ENCODE measurements around the gene TRMT10A.
"Not testable (repeated sequence)": the region's sequence is repeated elsewhere in the genome, so short reads cannot be mapped to it uniquely, and the experiment has no call there.

TRMT10A gene

GRCh38 chr4:99540277-99540939, 23.4 kb downstream of the TRMT10A start:
- DNase-seq, result no peak

DNA sequence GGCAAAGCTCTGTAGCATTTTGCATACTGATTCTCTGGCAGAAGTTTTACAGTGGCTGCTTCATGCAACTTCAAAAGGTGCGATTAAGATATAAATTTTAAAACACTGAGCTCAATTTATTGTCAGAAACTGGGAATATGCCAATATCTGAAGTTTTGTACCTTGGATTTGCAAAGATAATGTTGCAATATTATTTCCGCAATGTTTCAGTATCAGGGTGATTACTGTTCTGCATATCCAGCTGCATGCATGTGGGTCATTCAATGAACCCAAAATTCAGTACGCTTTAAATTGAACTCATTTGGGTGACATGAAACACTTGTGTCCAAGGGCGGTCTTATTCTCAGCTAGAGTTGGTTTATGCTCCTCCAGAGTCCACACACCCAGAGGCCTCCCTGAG, 26.2 kb downstream of the TRMT10A start:
- no peak for DNase-seq

DNA sequence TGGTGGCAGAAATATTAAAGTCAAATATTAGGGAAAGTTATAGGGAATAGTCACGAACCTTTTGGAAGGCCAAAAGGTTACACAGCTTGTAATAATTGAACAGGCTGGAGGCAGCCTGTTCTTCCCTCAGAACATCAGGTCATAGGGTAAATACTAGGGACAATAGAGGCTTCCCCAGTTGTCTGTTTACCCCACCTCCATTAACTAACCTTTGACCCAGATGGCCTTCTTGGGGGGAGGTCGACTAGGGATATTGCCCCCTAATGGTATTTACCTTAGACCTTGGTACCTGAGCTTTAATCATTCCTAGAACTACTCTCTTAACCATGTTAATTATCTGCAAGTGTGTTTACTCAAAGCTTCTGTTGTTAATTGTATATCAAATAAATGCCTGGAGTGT, 27.0 kb downstream of the TRMT10A start:
- no peak for DNase-seq

DNA sequence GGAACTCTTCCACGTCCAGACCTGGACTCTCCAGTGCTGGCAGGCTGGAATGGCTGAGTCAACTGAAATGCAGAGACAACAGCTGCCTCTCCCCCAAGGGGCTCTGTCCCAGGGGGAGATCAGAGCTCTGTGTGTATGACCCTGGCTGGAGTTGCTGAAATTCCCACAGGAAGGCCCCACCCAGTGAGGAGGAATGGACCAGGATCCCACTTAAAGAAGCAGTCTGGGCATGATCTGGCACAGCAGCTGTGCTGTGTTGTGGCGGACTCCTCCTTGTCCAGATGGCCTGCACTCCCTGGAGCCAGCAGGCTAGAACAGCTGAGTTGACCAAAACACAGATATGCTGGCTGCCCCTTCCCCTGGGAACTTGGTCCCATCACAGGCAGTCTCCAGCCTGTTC, 27.6 kb downstream of the TRMT10A start:
- no peak for DNase-seq

DNA sequence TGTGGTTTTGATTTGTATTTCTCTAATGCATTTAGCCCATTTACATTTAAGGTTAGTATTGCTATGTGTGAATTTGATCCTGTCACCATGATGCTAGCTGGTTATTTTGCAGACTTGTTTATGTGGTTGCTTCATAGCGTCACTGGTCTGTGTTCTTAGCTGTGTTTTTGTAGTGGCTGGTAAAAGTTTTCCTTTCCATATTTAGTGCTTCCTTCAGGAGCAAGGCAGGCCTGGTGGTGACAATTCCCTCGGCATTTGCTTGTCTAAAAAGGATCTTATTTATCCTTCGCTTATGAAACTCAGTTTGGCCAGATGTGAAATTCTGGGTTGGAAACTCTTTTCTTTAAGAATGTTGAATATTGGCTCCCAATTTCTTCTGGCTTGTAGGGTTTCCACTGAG, 29.1 kb downstream of the TRMT10A start:
- DNase-seq, result not testable (repeated sequence)

GRCh38 chr4:99529956-99530355, 33.9 kb downstream of the TRMT10A start:
- no peak for DNase-seq

DNA sequence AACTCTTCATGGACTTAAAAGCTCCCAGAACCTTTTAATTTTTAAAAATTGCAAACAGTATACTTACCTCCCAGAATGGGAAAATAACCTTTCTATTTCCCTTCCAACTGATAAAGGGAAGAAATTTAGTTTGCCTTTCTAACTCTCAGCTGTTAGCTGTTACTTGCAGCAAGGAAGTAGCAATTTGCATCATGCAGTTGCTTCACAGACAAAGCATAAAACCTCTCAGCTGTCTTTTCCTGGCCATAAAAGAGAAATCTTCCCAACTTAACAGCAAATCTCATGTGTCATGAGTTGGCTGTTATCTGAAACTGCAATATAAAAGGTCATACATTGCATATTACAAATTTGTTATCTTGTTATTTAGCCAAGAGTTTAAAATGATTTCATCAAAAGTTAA, 34.6 kb downstream of the TRMT10A start:
- no peak for DNase-seq

- no peak for DNase-seq
Measured at GRCh38 chr4:99518601-99519295, 45.1 kb downstream of the TRMT10A start.

DNA sequence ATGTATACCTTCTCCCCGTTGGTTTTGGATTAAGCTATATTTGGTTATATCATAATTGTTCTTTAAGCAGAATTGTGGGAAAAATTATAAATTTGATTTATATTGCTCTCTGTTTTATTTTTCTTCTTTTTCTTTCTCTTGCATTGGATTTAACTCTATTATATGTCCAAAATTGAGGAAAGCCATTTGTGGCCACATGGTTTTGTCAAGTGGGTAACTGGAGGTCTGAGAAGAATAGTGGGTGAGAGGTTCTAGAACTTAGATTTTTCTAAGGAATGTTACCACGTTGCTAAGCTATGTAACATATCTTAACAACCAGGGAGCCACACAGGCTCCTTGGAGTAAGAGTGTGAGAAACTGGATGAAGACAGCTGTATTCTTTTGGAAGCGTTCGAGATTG, 53.1 kb downstream of the TRMT10A start, which contains the start of gene C4orf17:
Gene C4orf17, plus strand, starts transcription at position 301 of the 400 bp plus-strand sequence. CDS start 2,061 bp downstream, outside the sequence.
- DNase-seq, result no peak

GRCh38 chr4:99507762-99508161, 56.1 kb downstream of the TRMT10A start:
- DNase-seq, result no peak

GRCh38 chr4:99507349-99507748, 56.5 kb downstream of the TRMT10A start:
- no peak for DNase-seq

DNA sequence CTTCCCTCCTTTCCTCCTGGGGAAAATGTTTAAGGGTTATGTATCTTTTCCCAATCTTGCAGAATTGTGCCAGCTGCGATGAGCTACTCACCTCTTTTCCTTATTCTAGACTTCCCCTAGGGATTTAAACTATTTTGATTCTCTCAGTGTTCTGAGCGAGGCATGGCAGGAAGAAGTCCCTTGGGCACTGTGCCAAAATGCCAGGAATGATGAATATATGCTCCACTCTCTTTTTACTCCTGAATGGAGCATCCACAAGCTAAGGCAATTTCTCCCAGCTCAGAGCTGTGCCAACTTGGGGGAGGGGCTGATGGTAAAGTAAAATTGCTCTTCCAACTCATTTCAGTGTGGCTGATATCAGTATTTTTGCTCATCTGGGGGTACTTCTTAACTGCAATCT, 57.1 kb downstream of the TRMT10A start:
- DNase-seq, result no peak

DNA sequence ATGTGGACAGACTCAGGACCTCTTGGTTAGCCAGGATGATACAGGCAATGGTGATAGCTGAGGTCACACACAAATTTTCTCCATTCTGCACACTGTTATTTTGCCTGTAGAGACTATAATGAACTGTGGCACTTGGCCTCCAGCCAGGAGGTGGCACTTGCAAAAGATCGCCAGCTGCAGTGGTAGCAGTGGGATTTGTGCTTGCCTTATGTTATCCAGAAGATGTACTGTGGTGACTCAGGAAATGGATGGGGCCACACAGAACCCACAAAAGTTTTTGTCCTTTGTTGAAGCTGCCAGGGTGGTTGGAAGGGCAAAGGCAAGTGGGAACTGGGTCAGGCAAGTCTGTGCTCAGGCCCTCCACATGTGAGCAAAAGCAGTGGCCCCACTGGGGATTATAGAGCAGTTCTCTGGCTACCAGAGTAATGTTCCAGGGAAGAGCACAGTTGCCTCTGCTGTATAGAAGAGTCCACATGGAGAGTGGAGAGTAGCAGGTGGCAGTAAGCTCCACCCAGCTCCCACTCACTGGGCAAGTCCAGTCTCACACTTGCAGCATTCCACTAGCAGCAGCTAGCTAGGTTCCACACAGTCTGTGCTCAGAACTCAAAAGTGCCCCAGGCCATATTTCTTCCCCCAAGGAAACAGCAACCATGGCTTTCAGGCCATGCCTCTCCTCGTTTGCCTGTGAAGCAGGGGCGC, 58.9 kb downstream of the TRMT10A start:
- DNase-seq, result no peak
